ENCODE measurements around the gene RAB3C. TPM values are rescaled to one million over a fixed set of nuclear protein-coding genes. Genes with fewer than 3 reads are reported as not detected.

RAB3C gene
- total RNA-seq, 1 donor from 2014 or later, result 1.8 TPM

- ATAC-seq, result no peak
Measured at GRCh38 chr5:58606064-58606463, 23.2 kb downstream of the RAB3C start.

- ATAC-seq, result no peak
Measured at GRCh38 chr5:58615972-58616371, 33.1 kb downstream of the RAB3C start.

- ATAC-seq, result no peak
Measured at GRCh38 chr5:58617241-58617640, 34.4 kb downstream of the RAB3C start.

GRCh38 chr5:58620336-58620735 is 37.5 kb downstream of the RAB3C start:
- no peak for ATAC-seq

- no peak for ATAC-seq
Measured at GRCh38 chr5:58622936-58623871, 40.3 kb downstream of the RAB3C start.

GRCh38 chr5:58628626-58629025 is 45.8 kb downstream of the RAB3C start:
- ATAC-seq, result no peak

- no peak for ATAC-seq
Measured at GRCh38 chr5:58629271-58630159, 46.6 kb downstream of the RAB3C start.

GRCh38 chr5:58631895-58632294 is 49.0 kb downstream of the RAB3C start:
- no peak for ATAC-seq

GRCh38 chr5:58635416-58635815 is 52.5 kb downstream of the RAB3C start:
- no peak for ATAC-seq

GRCh38 chr5:58640011-58640410 is 57.1 kb downstream of the RAB3C start:
- ATAC-seq, result no peak

GRCh38 chr5:58641533-58641932 is 58.7 kb downstream of the RAB3C start:
- no peak for ATAC-seq

GRCh38 chr5:58648846-58649245 is 66.0 kb downstream of the RAB3C start:
- no peak for ATAC-seq

- no peak for ATAC-seq
Measured at GRCh38 chr5:58649716-58650115, 66.8 kb downstream of the RAB3C start.

- ATAC-seq, result no peak
Measured at GRCh38 chr5:58653521-58653920, 70.6 kb downstream of the RAB3C start.

GRCh38 chr5:58666141-58666540 is 83.3 kb downstream of the RAB3C start:
- no peak for ATAC-seq

GRCh38 chr5:58666598-58667581 is 84.0 kb downstream of the RAB3C start:
- ATAC-seq, result no peak

GRCh38 chr5:58670582-58670981 is 87.7 kb downstream of the RAB3C start:
- ATAC-seq, result no peak

- ATAC-seq, result no peak
Measured at GRCh38 chr5:58671155-58671554, 88.3 kb downstream of the RAB3C start.

- no peak for ATAC-seq
Measured at GRCh38 chr5:58672521-58672920, 89.6 kb downstream of the RAB3C start.

GRCh38 chr5:58674070-58674469 is 91.2 kb downstream of the RAB3C start:
- ATAC-seq, result no peak

GRCh38 chr5:58674711-58675110 is 91.8 kb downstream of the RAB3C start:
- no peak for ATAC-seq

GRCh38 chr5:58675341-58675740 is 92.5 kb downstream of the RAB3C start:
- ATAC-seq, result no peak

Data from esophagus mucosa (tissue), 1 donor.